Loucy (cell line): ENCODE results near the gene SHLD3.
"Not testable (repeated sequence)": the region's sequence is repeated elsewhere in the genome, so short reads cannot be mapped to it uniquely, and the experiment has no call there.

ENCODE experiments used
- H2AFZ ChIP-seq: fragments of 200-600 bp; sonication (generic); 2 replicates; pipeline ENCODE4 v1.6.0; 2016; ENCODE audit warnings: antibody characterized with exemption, mild to moderate bottlenecking, low read length, moderate library complexity
- H3F3A ChIP-seq: fragments of 200-600 bp; 2 replicates; pipeline ENCODE4 v1.6.0; 2016; ENCODE audit warnings: antibody characterized with exemption, low read depth, mild to moderate bottlenecking
- H3K27me3 ChIP-seq: fragments of 200-600 bp; sonication (generic); 2 replicates; pipeline ENCODE4 v1.6.1; 2014; ENCODE audit warnings: low read length, mild to moderate bottlenecking; ENCODE audit not compliant: insufficient read depth, poor library complexity, severe bottlenecking
- H3K36me3 ChIP-seq: fragments of 200-600 bp; sonication (generic); 2 replicates; pipeline ENCODE4 v1.6.1; 2016; ENCODE audit warnings: low read length; ENCODE audit not compliant: insufficient read depth
- H3K4me1 ChIP-seq: fragments of 200-600 bp; sonication (generic); 2 replicates; pipeline ENCODE4 v1.5.1; 2014; ENCODE audit warnings: low read length, mild to moderate bottlenecking; ENCODE audit not compliant: insufficient read depth, poor library complexity, severe bottlenecking
- H3K4me2 ChIP-seq: fragments of 200-600 bp; sonication (generic); 2 replicates; pipeline ENCODE4 v1.6.0; 2014; ENCODE audit warnings: antibody characterized with exemption, low read length, low read depth, mild to moderate bottlenecking; ENCODE audit not compliant: poor library complexity, severe bottlenecking
- H3K4me3 ChIP-seq: fragments of 200-600 bp; sonication (generic); 2 replicates; pipeline ENCODE4 v1.5.1; 2014; ENCODE audit warnings: low read length, mild to moderate bottlenecking, mixed read lengths; ENCODE audit not compliant: poor library complexity, severe bottlenecking
- H3K79me2 ChIP-seq: fragments of 200-600 bp; sonication (generic); 2 replicates; pipeline ENCODE4 v1.6.1; 2014; ENCODE audit warnings: low read length; ENCODE audit not compliant: insufficient read depth
- H3K9ac ChIP-seq: fragments of 200-600 bp; sonication (generic); 2 replicates; pipeline ENCODE4 v1.6.0; 2014; ENCODE audit warnings: mild to moderate bottlenecking, low read depth, low read length, moderate library complexity; ENCODE audit not compliant: poor library complexity, severe bottlenecking
- H3K9me2 ChIP-seq: fragments of 200-600 bp; sonication (generic); replicated peaks from 2 replicates; pipeline ENCODE4 v1.6.1; 2016; ENCODE audit warnings: low read depth, low read length, mixed read lengths
- H3K9me3 ChIP-seq: fragments of 200-600 bp; sonication (generic); 2 replicates; pipeline ENCODE4 v1.6.1; 2014; ENCODE audit warnings: mild to moderate bottlenecking, antibody characterized with exemption, low read length, low read depth; ENCODE audit not compliant: insufficient read depth
- H4K20me1 ChIP-seq: fragments of 200-600 bp; sonication (generic); 2 replicates; pipeline ENCODE4 v1.6.0; 2014; ENCODE audit warnings: antibody characterized with exemption, low read length, mild to moderate bottlenecking; ENCODE audit not compliant: insufficient read depth, poor library complexity, severe bottlenecking
- EZH2phosphoT487 ChIP-seq: fragments of 200-600 bp; IDR thresholded peaks from 2 replicates; pipeline ENCODE4 v1.6.1; 2018; ENCODE audit warnings: antibody characterized with exemption, mild to moderate bottlenecking, moderate library complexity, borderline replicate concordance
- TF ChIP-seq, protein P1 (sequence below): fragments of 200-600 bp; sonication (generic); conservative IDR thresholded peaks from 2 replicates; pipeline ENCODE4 v1.5.1; 2014; ENCODE audit warnings: mild to moderate bottlenecking, antibody characterized with exemption, low read length

Gene SHLD3

DNA sequence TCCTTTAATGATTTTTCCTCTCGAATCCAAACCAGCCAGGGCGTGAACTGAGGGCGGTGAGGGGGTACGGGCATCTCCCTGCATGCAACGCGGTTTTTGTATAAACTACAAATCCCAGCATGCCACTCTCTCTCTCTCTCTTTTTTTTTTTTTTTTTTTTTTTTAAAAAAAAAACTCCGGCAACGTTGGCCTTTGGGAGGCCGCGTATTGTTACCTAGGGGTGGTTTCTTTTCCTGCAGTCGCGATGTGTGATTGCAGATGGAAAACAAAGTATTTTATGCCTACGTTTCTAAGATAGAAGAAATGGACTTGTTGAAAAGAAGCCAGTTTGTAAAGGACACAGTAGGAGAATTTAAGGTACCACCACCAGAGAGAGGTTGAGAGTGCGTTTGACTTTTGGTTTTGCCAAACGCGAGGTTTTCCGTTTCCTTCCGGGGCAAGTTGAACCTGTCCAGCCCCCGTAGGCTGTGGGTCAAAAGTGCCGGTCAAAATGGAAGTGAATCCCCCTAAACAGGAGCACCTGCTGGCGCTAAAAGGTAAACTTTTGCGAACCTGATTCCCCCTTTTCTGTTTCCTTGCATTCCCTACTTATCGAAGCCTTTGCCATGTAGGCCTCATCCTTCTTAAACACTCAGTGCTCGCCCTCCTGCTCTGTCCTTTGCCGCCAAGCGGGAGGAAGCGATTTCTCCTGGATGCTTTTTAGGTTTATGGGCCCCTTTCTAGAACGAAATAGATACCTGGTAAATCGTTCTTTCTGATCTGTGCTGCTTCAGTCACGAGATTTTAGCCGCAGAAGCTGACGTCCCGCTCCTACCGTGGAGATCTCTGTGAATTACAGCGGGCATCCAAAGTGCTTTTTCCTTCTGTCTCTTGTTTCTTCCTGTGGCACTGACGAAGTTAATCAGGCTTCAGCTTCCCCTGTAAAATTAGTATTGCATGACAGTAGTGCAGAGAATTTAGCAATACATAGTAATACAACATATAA is at the start of gene SHLD3, which contains the start of gene TRAPPC13:
SHLD3 (plus strand) TSS at position 457 of the 985 bp plus-strand sequence. CDS start 4,561 bp downstream, outside the sequence.
TRAPPC13 (plus strand) TSS at position 457 of the 985 bp plus-strand sequence; CDS start at position 491, 34 bp downstream.
- TF ChIP-seq EZH2phosphoT487 = no peak
- TF ChIP-seq, protein P1, sequence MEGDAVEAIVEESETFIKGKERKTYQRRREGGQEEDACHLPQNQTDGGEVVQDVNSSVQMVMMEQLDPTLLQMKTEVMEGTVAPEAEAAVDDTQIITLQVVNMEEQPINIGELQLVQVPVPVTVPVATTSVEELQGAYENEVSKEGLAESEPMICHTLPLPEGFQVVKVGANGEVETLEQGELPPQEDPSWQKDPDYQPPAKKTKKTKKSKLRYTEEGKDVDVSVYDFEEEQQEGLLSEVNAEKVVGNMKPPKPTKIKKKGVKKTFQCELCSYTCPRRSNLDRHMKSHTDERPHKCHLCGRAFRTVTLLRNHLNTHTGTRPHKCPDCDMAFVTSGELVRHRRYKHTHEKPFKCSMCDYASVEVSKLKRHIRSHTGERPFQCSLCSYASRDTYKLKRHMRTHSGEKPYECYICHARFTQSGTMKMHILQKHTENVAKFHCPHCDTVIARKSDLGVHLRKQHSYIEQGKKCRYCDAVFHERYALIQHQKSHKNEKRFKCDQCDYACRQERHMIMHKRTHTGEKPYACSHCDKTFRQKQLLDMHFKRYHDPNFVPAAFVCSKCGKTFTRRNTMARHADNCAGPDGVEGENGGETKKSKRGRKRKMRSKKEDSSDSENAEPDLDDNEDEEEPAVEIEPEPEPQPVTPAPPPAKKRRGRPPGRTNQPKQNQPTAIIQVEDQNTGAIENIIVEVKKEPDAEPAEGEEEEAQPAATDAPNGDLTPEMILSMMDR = no peak
- H3K4me3 ChIP-seq = peak within 1 kb of the TSS; percentile 96
- H3K27me3 ChIP-seq = no peaks in the 10 kb centered on the region
- H3K4me2 ChIP-seq = peak within 1 kb of the TSS; percentile 80
- H3K79me2 ChIP-seq = peaks cover 67% of the 10 kb centered on the region
- no peaks in the 10 kb centered on the region for H3K9me2 ChIP-seq
- H3K36me3 ChIP-seq = no peaks in the 10 kb centered on the region
- H3K9me3 ChIP-seq = no peaks in the 10 kb centered on the region
- no peaks in the 10 kb centered on the region for H3F3A ChIP-seq
- peaks cover 7% of the 10 kb centered on the region for H4K20me1 ChIP-seq
- peaks cover 38% of the 10 kb centered on the region for H3K4me1 ChIP-seq
- peak within 1 kb of the TSS; percentile 84 for H3K9ac ChIP-seq
- H2AFZ ChIP-seq = peak within 1 kb of the TSS; percentile 94

DNA sequence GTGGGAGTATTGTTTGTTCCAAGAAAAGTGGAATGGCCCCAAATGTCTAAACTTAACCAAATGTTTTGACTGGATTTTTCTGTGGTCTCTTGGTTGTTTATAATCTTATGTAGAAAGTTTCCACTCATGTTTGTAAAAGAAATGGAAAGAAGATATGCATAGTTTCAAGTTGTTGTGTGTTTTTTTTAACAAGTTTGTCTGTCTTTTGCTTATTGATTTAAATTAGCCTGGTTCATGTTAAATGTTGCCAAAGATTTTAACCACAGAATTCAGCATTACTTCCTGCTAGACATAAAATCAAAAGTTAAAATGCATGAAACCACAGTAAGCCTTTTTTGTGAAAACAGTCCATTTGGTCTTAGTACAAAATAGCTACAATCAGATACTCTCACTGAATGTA is 47.7 kb upstream of the SHLD3 start:
- Histone ChIP-seq H2AFZ (no peak overlapping the region), H3F3A (no peaks in the 10 kb centered on the region), H3K36me3 (peaks cover 14% of the 10 kb centered on the region; the same call in 1 of the 2 replicates), H3K9me3 (no peaks in the 10 kb centered on the region), H3K4me1 (no peaks in the 10 kb centered on the region), H3K4me2 (no peak overlapping the region), H3K4me3 (no peak overlapping the region), H3K79me2 (no peaks in the 10 kb centered on the region), H3K27me3 (no peaks in the 10 kb centered on the region), H3K9ac (no peak overlapping the region), H3K9me2 (no peaks in the 10 kb centered on the region), H4K20me1 (no peaks in the 10 kb centered on the region)
- no peak for TF ChIP-seq EZH2phosphoT487
- TF ChIP-seq, protein P1 = no peak

DNA sequence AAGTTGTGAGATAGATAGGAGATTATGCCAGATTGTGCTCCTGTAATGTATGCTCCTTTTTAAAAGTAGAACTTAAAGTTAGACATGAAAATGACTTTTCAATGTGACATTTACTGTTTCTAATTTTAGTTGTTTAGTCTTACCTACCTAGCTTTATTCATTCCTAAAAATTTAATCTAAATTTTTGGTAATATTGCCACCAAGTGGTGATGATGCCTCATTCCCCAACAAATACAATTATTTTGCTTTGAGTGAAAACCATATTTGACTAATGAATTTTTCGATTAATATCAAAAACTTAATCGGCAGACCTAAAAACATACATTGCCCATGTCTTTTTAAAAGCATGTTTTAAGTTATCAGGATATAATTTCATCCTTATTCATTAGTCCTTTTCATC is 36.1 kb upstream of the SHLD3 start:
- H3K4me3 ChIP-seq = no peak overlapping the region
- no peaks in the 10 kb centered on the region for H3K4me1 ChIP-seq
- H3K4me2 ChIP-seq = no peak overlapping the region
- H3K79me2 ChIP-seq = no peaks in the 10 kb centered on the region
- H3K36me3 ChIP-seq = peaks cover 64% of the 10 kb centered on the region
- no peaks in the 10 kb centered on the region for H3K27me3 ChIP-seq
- no peaks in the 10 kb centered on the region for H3K9me3 ChIP-seq
- H3K9ac ChIP-seq = no peak overlapping the region
- no peaks in the 10 kb centered on the region for H4K20me1 ChIP-seq
- no peaks in the 10 kb centered on the region for H3K9me2 ChIP-seq
- H3F3A ChIP-seq = no peaks in the 10 kb centered on the region
- no peak overlapping the region for H2AFZ ChIP-seq
- TF ChIP-seq EZH2phosphoT487 = no peak
- TF ChIP-seq, protein P1 = no peak; the same call in 1 of the 2 replicates

- H2AFZ ChIP-seq, H3K9me2 ChIP-seq, H3K79me2 ChIP-seq, H3F3A ChIP-seq, H3K9me3 ChIP-seq, H3K4me1 ChIP-seq, H3K4me3 ChIP-seq, H3K4me2 ChIP-seq, H3K9ac ChIP-seq, H3K27me3 ChIP-seq, H4K20me1 ChIP-seq: not testable (repeated sequence)
- H3K36me3 ChIP-seq = peaks cover 78% of the 10 kb centered on the region
Observed at GRCh38 chr5:65601761-65602160, 23.1 kb upstream of the SHLD3 start.
